GM19438 (cell line): ENCODE data around the gene PHF5A.

Source experiments
- ATAC-seq: cut with Tn5 transposase; IDR thresholded peaks from one replicate; pipeline ENCODE4 v1.9.1; 2021; ENCODE audit warnings: low read depth; ENCODE audit not compliant: unreplicated experiment

PHF5A gene

GRCh38 chr22:41468381-41469217, at the start of gene PHF5A, which contains the start of gene ACO2:
Gene PHF5A (minus strand): TSS chr22:41468692. CDS start chr22:41468653, 39 bp downstream.
Gene ACO2 (plus strand): TSS chr22:41469117. CDS start chr22:41469147, 30 bp downstream.
- ATAC-seq = peak; percentile 82

GRCh38 chr22:41518048-41518347, 49.5 kb upstream of the PHF5A start:
- no peak for ATAC-seq

- ATAC-seq = no peak
Measured at GRCh38 chr22:41517172-41518047, 48.9 kb upstream of the PHF5A start.

- no peak for ATAC-seq
Measured at GRCh38 chr22:41516462-41516861, 48.0 kb upstream of the PHF5A start.

- no peak for ATAC-seq
Measured at GRCh38 chr22:41513391-41513790, 44.9 kb upstream of the PHF5A start.

GRCh38 chr22:41512421-41513194, 44.1 kb upstream of the PHF5A start:
- no peak for ATAC-seq

GRCh38 chr22:41511521-41511968, 43.1 kb upstream of the PHF5A start:
- ATAC-seq = no peak

GRCh38 chr22:41508770-41509170, 40.3 kb upstream of the PHF5A start:
- ATAC-seq = no peak

GRCh38 chr22:41507330-41508063, 39.0 kb upstream of the PHF5A start:
- no peak for ATAC-seq

- ATAC-seq = no peak
Measured at GRCh38 chr22:41505511-41506220, 37.2 kb upstream of the PHF5A start.

- ATAC-seq = no peak
Measured at GRCh38 chr22:41504816-41505215, 36.3 kb upstream of the PHF5A start.

- no peak for ATAC-seq
Measured at GRCh38 chr22:41504397-41504796, 35.9 kb upstream of the PHF5A start.

GRCh38 chr22:41501209-41501608, 32.7 kb upstream of the PHF5A start:
- no peak for ATAC-seq

- no peak for ATAC-seq
Measured at GRCh38 chr22:41500303-41500702, 31.8 kb upstream of the PHF5A start.

- ATAC-seq = no peak
Measured at GRCh38 chr22:41499624-41500280, 31.3 kb upstream of the PHF5A start.

- no peak for ATAC-seq
Measured at GRCh38 chr22:41498303-41498835, 29.9 kb upstream of the PHF5A start.

GRCh38 chr22:41491374-41492100, 23.0 kb upstream of the PHF5A start:
- ATAC-seq = no peak
